ENCODE measurements around the gene FIG4.

FIG4 gene

DNA sequence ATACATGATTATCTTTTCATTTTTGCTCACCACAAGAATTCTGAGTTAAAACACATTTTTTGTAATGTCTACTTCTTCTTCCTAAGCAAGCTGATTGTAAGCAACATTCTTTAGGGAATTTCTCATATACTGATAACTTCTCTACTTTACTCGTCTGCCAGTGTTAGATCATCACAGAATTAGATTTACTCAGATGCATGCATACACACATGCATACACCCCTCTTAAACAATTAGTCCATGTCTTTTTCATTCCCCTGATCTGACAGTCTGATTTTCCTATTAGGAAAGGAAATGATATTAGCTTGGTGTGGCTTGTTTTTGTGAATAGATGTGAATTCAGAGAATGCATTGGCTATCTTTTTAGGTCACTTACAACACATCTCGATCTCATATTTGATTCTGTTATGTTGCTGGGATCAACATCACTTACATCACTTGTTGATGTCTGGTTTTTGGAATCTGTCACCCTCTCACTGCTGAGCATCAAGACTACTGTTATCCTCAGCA, 91.4 kb downstream of the FIG4 start:
- H3K4me3 ChIP-seq (ENCODE audit: low read depth in 1 of 2, low read length in 2 of 2), result no peak overlapping the region
- H3K4me1 ChIP-seq (ENCODE audit: insufficient read depth, low read length), result no peaks in the 10 kb centered on the region
- no peaks in the 10 kb centered on the region for H3K36me3 ChIP-seq (ENCODE audit: insufficient read depth, low read length)

DNA sequence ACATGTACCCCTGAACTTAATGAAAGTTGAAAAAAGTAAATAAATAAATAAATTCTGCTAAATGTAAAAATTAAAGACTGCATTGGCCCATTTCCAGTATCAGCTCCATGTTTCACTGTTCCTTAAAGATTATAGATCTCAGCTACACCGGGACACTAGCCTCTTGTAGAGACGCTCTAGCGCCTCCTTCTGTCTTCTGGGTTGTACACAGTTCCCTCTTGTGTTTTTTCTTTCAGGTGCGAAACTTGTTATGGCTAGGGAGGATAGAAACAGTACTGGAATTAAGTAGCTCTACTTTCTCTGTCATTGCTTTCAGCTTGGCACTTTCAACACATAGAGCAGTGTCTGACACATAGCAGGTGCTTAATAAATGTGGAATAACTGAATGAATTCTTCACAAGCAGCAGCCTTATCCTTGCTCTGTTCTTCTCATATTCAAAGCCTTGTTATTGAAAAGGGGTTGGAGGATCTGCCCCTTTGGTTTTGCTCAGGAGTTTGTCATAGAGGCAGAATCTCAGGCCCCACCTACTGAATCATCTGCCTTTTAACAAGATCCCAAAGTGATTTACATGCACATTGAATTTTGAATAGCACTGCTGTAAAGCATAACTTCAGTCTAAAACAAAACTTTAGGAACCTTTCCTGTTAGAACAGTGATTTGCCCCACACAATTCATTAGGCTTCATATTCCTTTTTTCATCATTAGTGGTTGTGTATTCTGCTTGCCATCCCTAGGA, 92.3 kb downstream of the FIG4 start:
- H3K4me1 ChIP-seq (ENCODE audit: insufficient read depth, low read length), result no peaks in the 10 kb centered on the region
- H3K4me3 ChIP-seq (ENCODE audit: low read depth in 1 of 2, low read length in 2 of 2), result no peak overlapping the region
- no peaks in the 10 kb centered on the region for H3K9me3 ChIP-seq (ENCODE audit: low read length)

More for the DNA sequence above, 91.4 kb downstream of the FIG4 start:
- H3K9ac ChIP-seq (ENCODE audit: low read length), result no peak overlapping the region
- no peak overlapping the region for H3K27ac ChIP-seq (ENCODE audit: low read depth, low read length)
- H3K9me3 ChIP-seq (ENCODE audit: low read length), result no peaks in the 10 kb centered on the region
- no peaks in the 10 kb centered on the region for H3K27me3 ChIP-seq (ENCODE audit: control insufficient read depth in 1 of 2, insufficient read depth in 2 of 2, low read length in 2 of 2)

GRCh38 chr6:109787312-109787711, 96.2 kb downstream of the FIG4 start:
- Histone ChIP-seq H3K27ac (ENCODE audit: low read depth, low read length) (no peak overlapping the region), H3K27me3 (ENCODE audit: control insufficient read depth in 1 of 2, insufficient read depth in 2 of 2, low read length in 2 of 2) (no peaks in the 10 kb centered on the region), H3K9me3 (ENCODE audit: low read length) (no peaks in the 10 kb centered on the region), H3K9ac (ENCODE audit: low read length) (no peak overlapping the region), H3K36me3 (ENCODE audit: insufficient read depth, low read length) (peaks cover 7% of the 10 kb centered on the region), H3K4me3 (ENCODE audit: low read depth in 1 of 2, low read length in 2 of 2) (no peak overlapping the region), H3K4me1 (ENCODE audit: insufficient read depth, low read length) (no peaks in the 10 kb centered on the region)

More for the DNA sequence above, 92.3 kb downstream of the FIG4 start:
- Histone ChIP-seq H3K27me3 (ENCODE audit: control insufficient read depth in 1 of 2, insufficient read depth in 2 of 2, low read length in 2 of 2) (no peaks in the 10 kb centered on the region), H3K36me3 (ENCODE audit: insufficient read depth, low read length) (no peaks in the 10 kb centered on the region), H3K9ac (ENCODE audit: low read length) (no peak overlapping the region), H3K27ac (ENCODE audit: low read depth, low read length) (no peak overlapping the region)

DNA sequence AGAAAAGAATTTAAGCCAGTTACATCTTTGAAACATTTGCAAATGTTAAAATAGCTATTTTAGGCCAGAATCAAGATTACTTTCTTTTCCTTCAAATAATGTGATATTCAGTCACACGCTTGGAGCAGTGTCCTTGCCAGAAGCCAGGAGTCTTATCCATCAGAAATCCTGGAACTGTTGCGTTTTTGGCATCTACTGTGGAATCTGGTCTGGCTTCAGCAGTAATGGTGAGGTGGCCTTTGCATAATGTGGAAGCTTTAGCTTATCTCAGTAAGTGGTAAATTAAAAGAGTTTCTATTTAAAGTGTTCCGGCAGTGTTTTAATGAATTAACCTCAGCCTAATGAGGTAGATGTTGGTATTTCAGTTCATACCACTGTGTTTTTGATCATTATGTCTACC, 97.6 kb downstream of the FIG4 start:
- H3K4me3 ChIP-seq (ENCODE audit: low read depth in 1 of 2, low read length in 2 of 2), result no peak overlapping the region
- no peaks in the 10 kb centered on the region for H3K4me1 ChIP-seq (ENCODE audit: insufficient read depth, low read length)
- H3K27ac ChIP-seq (ENCODE audit: low read depth, low read length), result no peak overlapping the region

DNA sequence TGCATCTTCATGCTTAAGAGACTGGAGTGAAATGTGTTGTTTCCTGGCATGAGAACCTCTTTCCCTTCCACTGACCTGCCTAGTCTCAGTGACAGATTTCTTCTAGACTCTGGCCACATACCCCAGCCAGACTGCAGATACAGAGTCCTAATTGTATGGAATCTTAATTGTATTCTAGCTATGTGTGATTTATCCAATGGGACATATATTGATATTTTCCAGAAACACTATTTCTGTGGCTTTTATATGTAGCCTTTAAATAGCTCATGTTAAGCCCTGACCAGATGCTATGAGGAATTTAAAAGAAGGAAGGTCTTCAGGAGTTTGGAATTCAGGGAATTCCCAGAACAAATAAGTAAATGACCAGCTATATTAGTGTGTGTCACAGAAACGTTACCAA, 99.0 kb downstream of the FIG4 start:
- Histone ChIP-seq H3K4me3 (ENCODE audit: low read depth in 1 of 2, low read length in 2 of 2) (no peak overlapping the region), H3K9me3 (ENCODE audit: low read length) (no peaks in the 10 kb centered on the region), H3K36me3 (ENCODE audit: insufficient read depth, low read length) (peaks cover 14% of the 10 kb centered on the region), H3K9ac (ENCODE audit: low read length) (no peak overlapping the region), H3K4me1 (ENCODE audit: insufficient read depth, low read length) (no peaks in the 10 kb centered on the region), H3K27me3 (ENCODE audit: control insufficient read depth in 1 of 2, insufficient read depth in 2 of 2, low read length in 2 of 2) (no peaks in the 10 kb centered on the region), H3K27ac (ENCODE audit: low read depth, low read length) (no peak overlapping the region)

More for the DNA sequence above, 97.6 kb downstream of the FIG4 start:
- Histone ChIP-seq H3K27me3 (ENCODE audit: control insufficient read depth in 1 of 2, insufficient read depth in 2 of 2, low read length in 2 of 2) (no peaks in the 10 kb centered on the region), H3K36me3 (ENCODE audit: insufficient read depth, low read length) (peaks cover 14% of the 10 kb centered on the region), H3K9ac (ENCODE audit: low read length) (no peak overlapping the region), H3K9me3 (ENCODE audit: low read length) (no peaks in the 10 kb centered on the region)

DNA sequence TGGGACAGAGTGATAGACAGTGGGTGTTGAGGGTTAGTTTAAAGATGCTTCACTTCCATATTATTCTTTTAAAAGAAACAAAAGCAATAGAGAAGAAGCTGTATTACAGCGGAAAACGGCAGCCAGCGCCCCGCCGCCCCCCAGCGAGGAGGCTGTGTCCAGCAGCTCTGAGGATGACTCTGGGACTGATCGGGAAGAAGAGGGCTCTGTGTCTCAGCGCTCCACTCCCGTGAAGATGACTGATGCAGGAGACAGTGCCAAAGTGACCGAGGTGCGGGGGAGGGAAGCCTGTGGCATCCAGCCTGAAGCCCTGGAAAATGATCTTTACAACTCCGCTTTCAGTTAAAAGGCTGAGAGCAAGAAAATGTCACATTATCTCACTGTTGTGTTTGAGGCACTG, 100.2 kb downstream of the FIG4 start:
- no peaks in the 10 kb centered on the region for H3K27me3 ChIP-seq (ENCODE audit: control insufficient read depth in 1 of 2, insufficient read depth in 2 of 2, low read length in 2 of 2)
- no peak overlapping the region for H3K4me3 ChIP-seq (ENCODE audit: low read depth in 1 of 2, low read length in 2 of 2)
- H3K9me3 ChIP-seq (ENCODE audit: low read length), result no peaks in the 10 kb centered on the region
- H3K27ac ChIP-seq (ENCODE audit: low read depth, low read length), result no peak overlapping the region
- H3K9ac ChIP-seq (ENCODE audit: low read length), result no peak overlapping the region
- peaks cover 19% of the 10 kb centered on the region for H3K36me3 ChIP-seq (ENCODE audit: insufficient read depth, low read length)
- H3K4me1 ChIP-seq (ENCODE audit: insufficient read depth, low read length), result no peaks in the 10 kb centered on the region

GRCh38 chr6:109793021-109793420, 101.9 kb downstream of the FIG4 start:
- Histone ChIP-seq H3K36me3 (ENCODE audit: insufficient read depth, low read length) (peaks cover 29% of the 10 kb centered on the region), H3K27ac (ENCODE audit: low read depth, low read length) (no peak overlapping the region), H3K4me1 (ENCODE audit: insufficient read depth, low read length) (no peaks in the 10 kb centered on the region), H3K9me3 (ENCODE audit: low read length) (no peaks in the 10 kb centered on the region), H3K4me3 (ENCODE audit: low read depth in 1 of 2, low read length in 2 of 2) (no peak overlapping the region), H3K27me3 (ENCODE audit: control insufficient read depth in 1 of 2, insufficient read depth in 2 of 2, low read length in 2 of 2) (no peaks in the 10 kb centered on the region), H3K9ac (ENCODE audit: low read length) (no peak overlapping the region)

- Histone ChIP-seq H3K9ac (ENCODE audit: low read length) (no peak overlapping the region), H3K9me3 (ENCODE audit: low read length) (no peaks in the 10 kb centered on the region), H3K27me3 (ENCODE audit: control insufficient read depth in 1 of 2, insufficient read depth in 2 of 2, low read length in 2 of 2) (no peaks in the 10 kb centered on the region), H3K4me3 (ENCODE audit: low read depth in 1 of 2, low read length in 2 of 2) (no peak overlapping the region), H3K27ac (ENCODE audit: low read depth, low read length) (no peak overlapping the region), H3K4me1 (ENCODE audit: insufficient read depth, low read length) (no peaks in the 10 kb centered on the region), H3K36me3 (ENCODE audit: insufficient read depth, low read length) (peaks cover 29% of the 10 kb centered on the region)
Observed at GRCh38 chr6:109793792-109794191, 102.7 kb downstream of the FIG4 start.

DNA sequence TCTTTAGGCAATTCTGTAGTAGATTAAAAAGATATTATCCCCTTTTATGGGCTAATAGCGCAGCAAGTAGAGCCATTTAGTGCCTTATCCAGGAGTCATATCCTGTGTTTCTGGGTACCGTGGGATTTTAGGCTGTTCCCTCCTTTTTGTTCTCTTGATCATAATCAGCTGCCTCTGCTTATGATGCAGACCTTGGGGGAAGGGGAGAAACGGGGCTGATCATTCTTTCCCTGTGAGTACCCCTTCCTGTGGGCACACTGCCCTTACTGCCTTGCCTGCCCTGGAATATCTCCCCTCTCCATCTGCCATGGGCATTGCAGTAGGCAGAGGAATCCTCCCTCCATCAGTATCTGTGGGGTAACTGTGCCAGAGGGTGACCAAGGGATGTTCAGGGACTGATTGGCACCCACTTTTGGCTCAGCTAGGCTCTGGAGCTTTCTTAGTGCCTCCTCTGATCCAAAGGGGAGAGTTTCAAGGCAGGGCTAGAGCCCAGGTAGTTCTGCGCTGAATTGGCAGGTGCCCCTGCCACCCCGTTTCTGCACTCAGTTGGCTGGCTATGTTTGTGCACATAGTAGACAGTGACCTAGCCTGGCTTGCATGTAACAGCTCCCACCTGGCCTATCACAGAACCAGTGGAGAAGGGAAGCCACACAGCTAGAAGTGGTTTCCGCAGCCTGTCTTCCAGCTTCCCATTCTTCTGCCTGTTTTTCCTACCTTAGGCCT, 103.3 kb downstream of the FIG4 start:
- Histone ChIP-seq H3K27ac (ENCODE audit: low read depth, low read length) (no peak overlapping the region), H3K9ac (ENCODE audit: low read length) (no peak overlapping the region), H3K36me3 (ENCODE audit: insufficient read depth, low read length) (peaks cover 29% of the 10 kb centered on the region), H3K4me3 (ENCODE audit: low read depth in 1 of 2, low read length in 2 of 2) (no peak overlapping the region), H3K4me1 (ENCODE audit: insufficient read depth, low read length) (no peaks in the 10 kb centered on the region), H3K9me3 (ENCODE audit: low read length) (no peaks in the 10 kb centered on the region), H3K27me3 (ENCODE audit: control insufficient read depth in 1 of 2, insufficient read depth in 2 of 2, low read length in 2 of 2) (no peaks in the 10 kb centered on the region)

- Histone ChIP-seq H3K9ac (ENCODE audit: low read length) (no peak overlapping the region), H3K27me3 (ENCODE audit: control insufficient read depth in 1 of 2, insufficient read depth in 2 of 2, low read length in 2 of 2) (no peaks in the 10 kb centered on the region), H3K27ac (ENCODE audit: low read depth, low read length) (no peak overlapping the region), H3K4me1 (ENCODE audit: insufficient read depth, low read length) (no peaks in the 10 kb centered on the region), H3K36me3 (ENCODE audit: insufficient read depth, low read length) (peaks cover 28% of the 10 kb centered on the region), H3K9me3 (ENCODE audit: low read length) (no peaks in the 10 kb centered on the region), H3K4me3 (ENCODE audit: low read depth in 1 of 2, low read length in 2 of 2) (no peak overlapping the region)
Observed at GRCh38 chr6:109795994-109796555, 105.0 kb downstream of the FIG4 start.

DNA sequence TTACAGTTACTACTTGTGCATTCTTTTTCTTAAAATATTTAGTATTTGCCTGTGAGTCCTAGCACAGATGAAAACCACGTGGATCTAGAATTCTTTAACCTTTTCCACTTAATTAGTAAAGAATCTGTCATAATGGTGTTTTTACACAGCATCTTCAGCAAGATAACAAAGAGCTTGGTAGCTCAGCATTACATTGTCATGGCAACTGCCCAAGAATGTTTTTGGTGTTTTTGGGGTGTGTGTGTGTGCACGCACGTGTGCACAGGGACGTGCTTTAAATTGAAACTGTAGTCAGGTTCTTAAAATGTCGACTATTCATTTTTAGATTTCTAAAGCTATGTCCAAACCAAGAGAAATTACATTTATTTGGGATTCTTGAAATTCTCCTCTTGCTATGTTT, 108.0 kb downstream of the FIG4 start:
- Histone ChIP-seq H3K27me3 (ENCODE audit: control insufficient read depth in 1 of 2, insufficient read depth in 2 of 2, low read length in 2 of 2) (no peaks in the 10 kb centered on the region), H3K4me3 (ENCODE audit: low read depth in 1 of 2, low read length in 2 of 2) (no peak overlapping the region), H3K9me3 (ENCODE audit: low read length) (no peaks in the 10 kb centered on the region), H3K36me3 (ENCODE audit: insufficient read depth, low read length) (peaks cover 15% of the 10 kb centered on the region), H3K9ac (ENCODE audit: low read length) (no peak overlapping the region), H3K27ac (ENCODE audit: low read depth, low read length) (no peak overlapping the region), H3K4me1 (ENCODE audit: insufficient read depth, low read length) (no peaks in the 10 kb centered on the region)
